PFSK-1 (cell line): ENCODE data around the gene SRRM5.

Experiments
- FOXP2 ChIP-seq: optimal IDR thresholded peaks from 2 replicates; pipeline ENCODE3; 2011; ENCODE audit warnings: borderline replicate concordance, control low read depth, inconsistent platforms; ENCODE audit not compliant: insufficient read depth; ENCODE audit errors: extremely low read length, extremely low read depth
- POLR2AphosphoS5 ChIP-seq: IDR thresholded peaks from 2 replicates; pipeline ENCODE4 v1.6.1; 2012; ENCODE audit warnings: low read depth, mild to moderate bottlenecking, control low read depth, low read length, moderate library complexity
- SIN3A ChIP-seq: IDR thresholded peaks from 2 replicates; pipeline ENCODE4 v1.6.1; 2012; ENCODE audit warnings: mild to moderate bottlenecking, low read length, moderate library complexity, borderline replicate concordance; ENCODE audit not compliant: insufficient read depth
- TAF1 ChIP-seq: IDR thresholded peaks from 2 replicates; pipeline ENCODE4 v1.6.1; 2012; ENCODE audit warnings: low read length, control low read depth, borderline replicate concordance; ENCODE audit not compliant: insufficient read depth
- TF ChIP-seq, protein P1 (sequence below), 2 experiments: IDR thresholded peaks; 2 replicates each; pipeline versions ENCODE4 v1.6.1 to v1.8.0; 2011 to 2012; ENCODE audit warnings: low read depth in 2 of 2, low read length in 2 of 2, control low read depth in 1 of 2, inconsistent platforms in 1 of 2, mild to moderate bottlenecking in 1 of 2, moderate library complexity in 1 of 2; ENCODE audit not compliant: insufficient read depth in 1 of 2

SRRM5 gene

DNA sequence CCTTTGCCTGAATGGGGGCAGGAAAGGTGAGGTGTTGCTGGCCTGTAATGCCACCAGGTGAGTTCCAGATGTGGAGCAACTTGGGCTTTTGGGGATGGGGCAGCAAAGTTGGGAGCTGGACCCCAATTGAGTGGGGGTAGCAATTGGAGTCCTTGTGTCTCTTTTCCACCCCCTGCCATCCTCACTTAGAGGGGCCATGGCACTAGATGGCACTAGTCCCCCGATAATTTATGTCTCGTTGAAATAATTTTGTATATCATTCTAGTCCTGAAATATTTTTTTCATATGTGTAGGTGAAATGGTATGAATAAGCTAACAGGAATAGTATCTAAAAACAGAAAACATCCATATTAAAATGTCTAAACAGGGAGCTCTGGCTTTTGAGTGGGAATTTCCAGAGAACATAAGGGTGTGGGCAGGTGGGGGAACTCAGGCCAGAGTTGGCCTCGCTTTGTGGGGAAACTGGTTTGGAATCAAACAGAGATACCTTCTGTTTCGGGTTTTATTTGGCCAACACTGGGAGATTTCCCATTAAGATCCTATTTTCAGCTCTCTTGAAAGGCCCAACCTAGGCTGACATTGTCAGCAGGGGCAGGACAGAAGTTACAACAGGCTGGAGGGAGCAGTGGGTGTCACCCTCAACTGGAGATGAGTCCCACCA lies 12.1 kb upstream of the SRRM5 start:
- TF ChIP-seq, protein P1, sequence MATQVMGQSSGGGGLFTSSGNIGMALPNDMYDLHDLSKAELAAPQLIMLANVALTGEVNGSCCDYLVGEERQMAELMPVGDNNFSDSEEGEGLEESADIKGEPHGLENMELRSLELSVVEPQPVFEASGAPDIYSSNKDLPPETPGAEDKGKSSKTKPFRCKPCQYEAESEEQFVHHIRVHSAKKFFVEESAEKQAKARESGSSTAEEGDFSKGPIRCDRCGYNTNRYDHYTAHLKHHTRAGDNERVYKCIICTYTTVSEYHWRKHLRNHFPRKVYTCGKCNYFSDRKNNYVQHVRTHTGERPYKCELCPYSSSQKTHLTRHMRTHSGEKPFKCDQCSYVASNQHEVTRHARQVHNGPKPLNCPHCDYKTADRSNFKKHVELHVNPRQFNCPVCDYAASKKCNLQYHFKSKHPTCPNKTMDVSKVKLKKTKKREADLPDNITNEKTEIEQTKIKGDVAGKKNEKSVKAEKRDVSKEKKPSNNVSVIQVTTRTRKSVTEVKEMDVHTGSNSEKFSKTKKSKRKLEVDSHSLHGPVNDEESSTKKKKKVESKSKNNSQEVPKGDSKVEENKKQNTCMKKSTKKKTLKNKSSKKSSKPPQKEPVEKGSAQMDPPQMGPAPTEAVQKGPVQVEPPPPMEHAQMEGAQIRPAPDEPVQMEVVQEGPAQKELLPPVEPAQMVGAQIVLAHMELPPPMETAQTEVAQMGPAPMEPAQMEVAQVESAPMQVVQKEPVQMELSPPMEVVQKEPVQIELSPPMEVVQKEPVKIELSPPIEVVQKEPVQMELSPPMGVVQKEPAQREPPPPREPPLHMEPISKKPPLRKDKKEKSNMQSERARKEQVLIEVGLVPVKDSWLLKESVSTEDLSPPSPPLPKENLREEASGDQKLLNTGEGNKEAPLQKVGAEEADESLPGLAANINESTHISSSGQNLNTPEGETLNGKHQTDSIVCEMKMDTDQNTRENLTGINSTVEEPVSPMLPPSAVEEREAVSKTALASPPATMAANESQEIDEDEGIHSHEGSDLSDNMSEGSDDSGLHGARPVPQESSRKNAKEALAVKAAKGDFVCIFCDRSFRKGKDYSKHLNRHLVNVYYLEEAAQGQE (IDR thresholded peaks at IDR 0.05; ENCODE audit: insufficient read depth in 1 of 2, low read depth in 2 of 2, low read length in 2 of 2): no peak
- no peak for TF ChIP-seq SIN3A
- no peak for TF ChIP-seq TAF1
- no peak for TF ChIP-seq FOXP2
- no peak for TF ChIP-seq POLR2AphosphoS5

DNA sequence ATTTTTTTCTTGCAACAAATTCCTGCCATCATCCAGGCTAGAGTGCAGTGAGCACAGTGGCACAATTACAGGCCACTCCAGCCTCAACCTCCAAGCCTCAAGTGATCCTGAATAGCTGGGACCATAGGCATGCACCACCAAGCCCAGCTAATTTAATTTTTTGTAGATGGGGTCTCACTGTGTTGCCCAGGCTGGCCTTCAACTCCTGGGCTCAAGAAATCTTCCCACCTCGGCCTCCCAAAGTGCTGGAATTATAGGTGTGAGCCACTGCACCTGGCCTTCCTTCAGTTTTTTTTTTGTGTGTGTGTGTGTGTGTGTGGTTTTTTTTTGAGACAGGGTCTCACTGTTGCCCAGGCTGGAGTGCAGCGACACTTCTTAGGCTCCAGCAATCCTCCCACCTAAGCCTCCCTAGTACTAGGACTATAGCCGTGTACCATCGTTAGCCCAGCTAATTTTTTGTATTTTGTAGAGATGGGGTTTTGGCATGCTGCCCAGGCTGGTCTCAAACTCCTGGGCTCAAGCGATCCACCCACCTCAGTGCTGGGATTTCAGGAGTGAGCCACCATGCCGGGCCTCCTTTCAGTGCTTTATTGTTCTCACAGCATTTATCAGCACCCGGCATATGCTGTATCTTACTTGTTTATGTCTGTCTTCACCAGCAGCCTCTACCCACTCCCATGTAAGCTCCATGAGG lies 5.9 kb upstream of the SRRM5 start:
- TF ChIP-seq TAF1 (no peak), SIN3A (no peak), FOXP2 (no peak), POLR2AphosphoS5 (no peak)
- TF ChIP-seq, protein P1 (IDR thresholded peaks at IDR 0.05; ENCODE audit: insufficient read depth in 1 of 2, low read depth in 2 of 2, low read length in 2 of 2): no peak

DNA sequence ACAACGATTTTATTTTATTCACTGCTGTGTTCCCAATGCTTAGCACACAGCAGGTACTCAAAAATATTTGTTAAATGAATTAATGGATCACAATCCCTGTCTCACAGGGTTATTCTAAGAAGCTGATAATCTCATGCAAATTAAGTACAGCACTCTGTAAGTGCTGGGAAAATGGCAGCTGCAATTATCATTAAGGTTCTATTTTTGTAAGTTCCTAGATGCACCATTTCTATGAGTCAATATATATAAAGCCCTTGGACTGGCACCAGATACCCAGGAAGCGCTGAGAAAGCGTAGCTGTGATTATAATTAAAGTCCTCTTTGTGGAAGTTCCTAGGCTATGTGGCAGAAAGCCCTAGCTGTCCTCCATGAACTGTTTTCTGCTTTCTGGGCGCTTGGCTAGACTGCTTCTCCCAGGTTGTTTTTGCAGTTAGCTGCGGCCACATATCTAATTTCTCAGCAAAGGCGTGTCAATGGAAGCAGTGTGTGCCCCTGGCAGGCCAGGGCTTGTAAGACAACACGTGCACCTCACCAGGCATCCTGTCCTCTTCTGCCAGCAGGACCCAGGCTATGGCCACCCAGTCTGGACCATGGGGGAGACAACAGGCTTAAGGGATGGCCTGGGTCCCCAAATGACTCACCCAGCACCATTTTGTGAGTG lies 5.2 kb upstream of the SRRM5 start:
- TF ChIP-seq TAF1 (no peak), POLR2AphosphoS5 (no peak), SIN3A (no peak), FOXP2 (no peak)
- TF ChIP-seq, protein P1 (IDR thresholded peaks at IDR 0.05; ENCODE audit: insufficient read depth in 1 of 2, low read depth in 2 of 2, low read length in 2 of 2): no peak

DNA sequence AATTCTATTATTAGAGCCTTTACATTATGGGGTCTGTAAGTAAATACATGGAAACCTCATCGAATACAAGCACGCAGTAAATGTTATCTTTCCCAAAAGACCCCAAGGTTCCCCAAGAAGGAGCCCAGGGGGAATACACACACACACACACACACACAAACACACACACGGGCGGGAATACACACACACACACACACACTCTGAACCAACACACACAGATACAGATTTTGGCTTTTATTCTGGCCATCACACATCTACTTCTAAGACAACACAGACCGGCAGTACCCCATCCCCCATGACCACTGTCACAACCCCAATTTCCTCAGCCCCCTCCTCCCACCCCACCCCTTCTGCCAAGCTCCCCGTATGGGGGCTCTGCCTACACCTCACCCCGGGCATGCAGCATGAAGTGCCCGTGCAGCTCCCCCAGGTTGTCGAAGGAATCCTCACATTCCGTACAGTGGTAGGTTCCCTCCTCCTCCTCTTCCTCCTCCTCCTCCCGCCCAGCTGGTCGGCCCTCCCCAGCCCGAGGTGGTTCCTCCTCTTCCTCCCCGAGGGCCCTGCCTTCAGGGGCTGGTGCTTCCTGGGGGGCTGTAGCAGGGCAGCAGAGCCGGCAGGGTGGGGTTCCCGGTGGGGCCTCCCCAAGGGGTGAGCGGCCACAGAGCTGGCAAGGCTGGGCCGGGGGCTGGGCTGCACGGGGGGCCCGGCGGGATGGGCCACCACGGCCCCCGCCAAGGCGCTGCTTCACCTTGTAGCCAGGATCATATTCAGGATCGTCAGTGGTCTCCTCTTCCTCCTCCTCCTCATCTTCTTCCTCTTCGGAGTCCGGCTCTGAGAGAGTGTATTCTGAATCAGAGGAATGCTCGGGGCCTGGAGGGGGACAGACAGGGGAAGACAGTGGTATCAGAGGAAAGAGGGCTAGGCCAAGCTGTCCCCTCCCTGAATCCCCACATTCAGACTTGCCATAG lies 4.4 kb upstream of the SRRM5 start:
- TF ChIP-seq POLR2AphosphoS5: no peak
- TF ChIP-seq, protein P1 (IDR thresholded peaks at IDR 0.05; ENCODE audit: insufficient read depth in 1 of 2, low read depth in 2 of 2, low read length in 2 of 2): no peak
- TF ChIP-seq FOXP2: no peak
- no peak for TF ChIP-seq SIN3A
- TF ChIP-seq TAF1: no peak
